Right atrium auricular region (tissue), 2 donors: ENCODE measurements around the gene MUC16. TPM values are rescaled to one million over a fixed set of nuclear protein-coding genes. Genes with fewer than 3 reads are reported as not detected.

Source experiments
- DNase-seq: peaks from one replicate; pipeline ENCODE4 v3.0.0-alpha.2; 2019; ENCODE audit warnings: low spot score
- H3K27ac ChIP-seq, 2 donors: fragments of 200-600 bp; sonication (generic); 1 replicate in 1 of 2; 2 replicates in 1 of 2; pipeline ENCODE4 v1.5.1; 2016 to 2019
- H3K27me3 ChIP-seq, 2 donors: fragments of 200-600 bp; sonication (generic); one replicate each; pipeline versions ENCODE4 v1.5.1 to v1.6.0; 2017 to 2019
- H3K36me3 ChIP-seq: fragments of 200-600 bp; sonication (generic); one replicate; pipeline ENCODE4 v1.5.1; 2016
- H3K4me1 ChIP-seq, 2 donors: fragments of 200-600 bp; sonication (generic); one replicate each; pipeline versions ENCODE4 v1.5.1 to v1.6.0; 2017 to 2019
- H3K4me3 ChIP-seq, 2 donors: fragments of 200-600 bp; sonication (generic); 1 replicate in 1 of 2; 2 replicates in 1 of 2; pipeline ENCODE4 v1.5.1; 2017 to 2019; ENCODE audit warnings: mild to moderate bottlenecking in 1 of 2, moderate library complexity in 1 of 2
- H3K9me3 ChIP-seq, 2 donors: fragments of 200-600 bp; sonication (generic); one replicate each; pipeline ENCODE4 v1.5.1; 2019
- total RNA-seq, 2 donors: library from RNA; depleted of rRNA; stranded (reverse); fragments of >200 nt; gene quantifications; one replicate each; pipeline ENCODE4 v1.1.0, GENCODE V29; 2016
- TF ChIP-seq, protein P1 (sequence below), 2 donors: fragments of 200-600 bp; sonication (generic); IDR thresholded peaks; one replicate each; pipeline ENCODE4 v1.5.1; 2019; ENCODE audit warnings: antibody characterized with exemption in 2 of 2

MUC16 gene
- total RNA-seq, 2 donors from 2014 or later: 2.6 to 21.3 TPM

DNA sequence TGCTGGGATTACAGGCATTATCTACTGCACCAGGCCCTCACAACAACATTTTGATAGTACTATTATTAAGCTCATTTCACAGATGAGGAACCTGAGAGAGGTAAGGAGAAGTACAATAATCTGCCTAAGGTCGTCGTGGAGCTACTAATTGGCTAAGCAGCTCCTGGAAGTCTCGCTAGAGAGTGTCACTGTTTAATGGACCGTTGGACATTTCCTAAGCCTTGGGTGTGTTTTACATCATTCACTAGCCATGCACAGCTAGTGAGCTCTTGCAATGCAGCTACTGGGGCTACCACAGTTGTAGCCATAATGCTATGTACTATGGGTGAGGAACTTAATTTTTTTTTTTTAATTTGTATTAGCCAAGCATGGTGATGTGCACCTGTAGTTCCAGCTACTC lies 42.7 kb upstream of the MUC16 start:
- Histone ChIP-seq H3K27me3 (no peaks in the 10 kb centered on the region), H3K9me3 (no peaks in the 10 kb centered on the region), H3K36me3 (no peaks in the 10 kb centered on the region), H3K4me1 (no peaks in the 10 kb centered on the region), H3K27ac (no peak overlapping the region), H3K4me3 (no peak overlapping the region)
- TF ChIP-seq, protein P1, sequence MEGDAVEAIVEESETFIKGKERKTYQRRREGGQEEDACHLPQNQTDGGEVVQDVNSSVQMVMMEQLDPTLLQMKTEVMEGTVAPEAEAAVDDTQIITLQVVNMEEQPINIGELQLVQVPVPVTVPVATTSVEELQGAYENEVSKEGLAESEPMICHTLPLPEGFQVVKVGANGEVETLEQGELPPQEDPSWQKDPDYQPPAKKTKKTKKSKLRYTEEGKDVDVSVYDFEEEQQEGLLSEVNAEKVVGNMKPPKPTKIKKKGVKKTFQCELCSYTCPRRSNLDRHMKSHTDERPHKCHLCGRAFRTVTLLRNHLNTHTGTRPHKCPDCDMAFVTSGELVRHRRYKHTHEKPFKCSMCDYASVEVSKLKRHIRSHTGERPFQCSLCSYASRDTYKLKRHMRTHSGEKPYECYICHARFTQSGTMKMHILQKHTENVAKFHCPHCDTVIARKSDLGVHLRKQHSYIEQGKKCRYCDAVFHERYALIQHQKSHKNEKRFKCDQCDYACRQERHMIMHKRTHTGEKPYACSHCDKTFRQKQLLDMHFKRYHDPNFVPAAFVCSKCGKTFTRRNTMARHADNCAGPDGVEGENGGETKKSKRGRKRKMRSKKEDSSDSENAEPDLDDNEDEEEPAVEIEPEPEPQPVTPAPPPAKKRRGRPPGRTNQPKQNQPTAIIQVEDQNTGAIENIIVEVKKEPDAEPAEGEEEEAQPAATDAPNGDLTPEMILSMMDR (IDR thresholded peaks at IDR 0.05): no peak
- no peak for DNase-seq

DNA sequence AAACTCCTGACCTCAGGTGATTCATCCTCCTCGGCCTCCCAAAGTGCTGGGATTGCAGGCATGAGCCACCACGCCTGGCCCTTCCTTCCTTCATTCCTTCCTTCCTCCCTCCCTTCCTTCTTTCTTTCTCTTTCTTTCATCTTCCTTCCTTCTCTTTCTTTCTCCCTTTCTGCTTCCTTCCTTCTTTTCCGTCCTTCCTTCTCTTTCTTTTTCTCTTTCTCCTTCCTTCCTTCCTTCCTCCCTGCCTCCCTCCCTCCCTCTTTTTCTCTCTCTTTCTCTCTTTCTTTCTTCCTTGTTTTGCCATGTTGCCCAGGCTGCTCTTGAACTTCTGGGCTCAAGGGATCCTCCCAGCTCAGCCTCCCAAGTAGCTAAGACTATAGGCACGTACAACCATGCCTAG lies 36.5 kb upstream of the MUC16 start:
- Histone ChIP-seq H3K4me3 (no peak overlapping the region), H3K27me3 (no peaks in the 10 kb centered on the region), H3K36me3 (no peaks in the 10 kb centered on the region), H3K9me3 (no peaks in the 10 kb centered on the region), H3K4me1 (no peaks in the 10 kb centered on the region), H3K27ac (no peak overlapping the region)
- DNase-seq: no peak
- TF ChIP-seq, protein P1 (IDR thresholded peaks at IDR 0.05): no peak

DNA sequence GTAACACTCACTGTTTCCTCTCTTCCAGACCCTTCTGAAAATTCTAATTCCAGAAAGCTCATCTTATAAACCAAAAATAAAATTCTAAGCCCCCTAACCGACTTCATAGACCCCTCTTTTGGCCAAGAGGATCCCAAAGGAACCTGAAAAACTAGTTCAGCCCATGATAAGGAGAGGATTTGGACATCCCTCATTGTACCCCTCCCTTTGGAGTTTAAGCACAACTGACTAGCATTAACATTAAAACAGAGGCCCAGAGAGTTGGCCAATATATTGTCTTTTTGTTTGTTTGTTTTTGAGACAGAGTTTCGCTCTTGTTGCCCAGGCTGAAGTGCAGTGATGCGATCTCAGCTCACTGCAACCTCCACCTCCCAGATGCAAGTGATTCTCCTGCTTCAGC lies 34.2 kb upstream of the MUC16 start:
- H3K27me3 ChIP-seq: no peaks in the 10 kb centered on the region
- no peak for DNase-seq
- no peaks in the 10 kb centered on the region for H3K4me1 ChIP-seq
- H3K9me3 ChIP-seq: no peaks in the 10 kb centered on the region
- no peak overlapping the region for H3K27ac ChIP-seq
- H3K4me3 ChIP-seq: no peak overlapping the region
- H3K36me3 ChIP-seq: no peaks in the 10 kb centered on the region
- TF ChIP-seq, protein P1 (IDR thresholded peaks at IDR 0.05): no peak

DNA sequence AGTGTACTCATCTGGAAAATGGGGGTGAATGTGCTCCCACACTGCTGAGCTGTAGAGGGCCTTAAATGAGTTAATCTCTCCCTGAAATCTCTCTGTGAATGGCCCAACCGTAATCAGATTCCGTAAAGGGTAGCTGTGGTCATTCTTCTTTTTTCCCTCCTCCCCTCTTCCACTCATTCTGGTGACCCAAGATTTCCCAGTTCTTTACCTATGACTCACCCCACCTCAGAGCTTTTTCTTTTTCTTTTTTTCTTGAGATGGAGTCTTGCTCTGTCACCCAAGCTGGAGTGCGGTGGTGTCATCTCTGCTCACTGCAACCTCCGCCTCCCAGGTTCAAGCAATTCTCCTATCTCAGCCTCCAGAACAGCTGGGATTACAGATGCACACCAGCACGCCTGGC lies 33.3 kb upstream of the MUC16 start:
- TF ChIP-seq, protein P1 (IDR thresholded peaks at IDR 0.05): no peak
- no peaks in the 10 kb centered on the region for H3K36me3 ChIP-seq
- no peaks in the 10 kb centered on the region for H3K27me3 ChIP-seq
- H3K4me3 ChIP-seq: no peak overlapping the region
- DNase-seq: no peak
- no peaks in the 10 kb centered on the region for H3K4me1 ChIP-seq
- H3K27ac ChIP-seq: no peak overlapping the region
- no peaks in the 10 kb centered on the region for H3K9me3 ChIP-seq

DNA sequence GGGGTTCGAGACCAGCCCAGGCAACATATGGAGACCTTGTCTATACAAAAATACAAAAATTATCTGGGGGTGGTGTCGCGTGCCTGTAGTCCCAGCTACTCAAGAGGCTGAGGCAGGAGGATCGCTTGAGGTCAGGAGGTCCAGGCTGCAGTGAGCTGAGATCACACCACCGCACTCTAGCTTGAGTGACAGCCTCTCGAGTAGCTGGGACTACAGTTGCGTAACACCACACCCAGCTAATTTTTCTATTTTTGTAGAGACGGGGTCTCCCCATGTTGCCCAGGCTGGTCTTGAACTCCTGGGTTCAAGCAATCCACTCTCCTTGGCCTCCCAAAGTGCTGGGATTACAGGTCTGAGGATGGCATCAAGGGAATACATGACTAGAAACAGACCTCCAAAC lies 30.8 kb upstream of the MUC16 start:
- DNase-seq: no peak
- TF ChIP-seq, protein P1 (IDR thresholded peaks at IDR 0.05): no peak
- H3K27ac ChIP-seq: no peak overlapping the region
- no peak overlapping the region for H3K4me3 ChIP-seq
- H3K27me3 ChIP-seq: no peaks in the 10 kb centered on the region
- H3K36me3 ChIP-seq: no peaks in the 10 kb centered on the region
- H3K9me3 ChIP-seq: no peaks in the 10 kb centered on the region
- H3K4me1 ChIP-seq: no peaks in the 10 kb centered on the region

DNA sequence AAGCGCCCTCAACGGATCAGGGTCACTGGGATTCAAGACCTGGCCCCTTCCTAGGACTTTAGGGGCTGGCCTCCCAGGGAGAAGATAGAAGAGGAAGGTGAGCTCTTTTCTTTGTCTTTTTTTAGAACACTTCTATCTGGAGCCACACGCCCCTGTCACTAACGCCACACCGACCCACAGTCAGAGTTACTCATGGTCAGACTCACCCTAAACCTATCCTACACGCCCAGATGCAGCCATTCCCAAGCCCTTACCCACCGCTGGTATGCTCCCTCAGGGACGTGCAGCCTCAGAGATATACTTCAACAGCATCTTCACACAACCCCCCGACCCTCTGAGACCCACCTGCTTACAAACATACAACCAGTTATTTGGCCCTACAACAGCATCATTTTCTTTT lies 29.9 kb upstream of the MUC16 start:
- Histone ChIP-seq H3K27me3 (no peaks in the 10 kb centered on the region), H3K4me1 (no peaks in the 10 kb centered on the region), H3K27ac (no peak overlapping the region), H3K4me3 (no peak overlapping the region), H3K9me3 (no peaks in the 10 kb centered on the region), H3K36me3 (no peaks in the 10 kb centered on the region)
- DNase-seq: no peak
- TF ChIP-seq, protein P1 (IDR thresholded peaks at IDR 0.05): no peak
